Esophagus (tissue), 2 donors: ENCODE measurements around the gene DCST1. TPM values are rescaled to one million over a fixed set of nuclear protein-coding genes. Genes with fewer than 3 reads are reported as not detected.
"Not testable (repeated sequence)": the region's sequence is repeated elsewhere in the genome, so short reads cannot be mapped to it uniquely, and the experiment has no call there.

Experiments
- H3K27ac ChIP-seq, 2 donors: one replicate each; pipeline ENCODE4 v1.5.1; 2013; ENCODE audit warnings: low read depth in 2 of 2, mild to moderate bottlenecking in 2 of 2, inconsistent platforms in 1 of 2, low read length in 1 of 2, moderate library complexity in 1 of 2
- H3K27me3 ChIP-seq, 2 donors: one replicate each; pipeline ENCODE4 v1.6.1; 2013; ENCODE audit warnings: low read length in 2 of 2, control low read depth in 1 of 2, mild to moderate bottlenecking in 1 of 2; ENCODE audit not compliant: insufficient read depth in 2 of 2, control insufficient read depth in 1 of 2
- H3K36me3 ChIP-seq, 2 donors: one replicate each; pipeline ENCODE4 v1.6.1; 2013; ENCODE audit warnings: low read length in 1 of 2; ENCODE audit not compliant: control insufficient read depth in 2 of 2, insufficient read depth in 2 of 2
- H3K4me1 ChIP-seq, 2 donors: one replicate each; pipeline ENCODE4 v1.6.1; 2013; ENCODE audit warnings: low read length in 1 of 2; ENCODE audit not compliant: control insufficient read depth in 2 of 2, insufficient read depth in 2 of 2
- H3K4me3 ChIP-seq, 2 donors: one replicate each; pipeline ENCODE4 v1.5.1; 2013; ENCODE audit warnings: low read length in 2 of 2, mild to moderate bottlenecking in 2 of 2, low read depth in 1 of 2, moderate library complexity in 1 of 2
- H3K9me3 ChIP-seq, 2 donors: one replicate each; pipeline ENCODE4 v1.6.1; 2013; ENCODE audit warnings: mild to moderate bottlenecking in 2 of 2, low read depth in 1 of 2, low read length in 1 of 2, moderate library complexity in 1 of 2; ENCODE audit not compliant: control insufficient read depth in 2 of 2, insufficient read depth in 1 of 2
- WGBS, 2 donors: extraction: QIAGEN DNeasy Blood & Tissue Kit; methylation state at CpG; one replicate each; pipeline ENCODE4 v1.1.7; 2013; 5-methylcytosine and 5-hydroxymethylcytosine counted together
- polyA plus RNA-seq, 2 donors: library from polyadenylated mRNA; stranded (reverse); fragments of 200-250 nt; gene quantifications; one replicate each; pipeline ENCODE4 v1.2.3, GENCODE V29; 2013
- donor health status: healthy with polysubstance abuse.
- donor health status: Bipolar disorder and iron deficiency.

Gene DCST1, protein sequence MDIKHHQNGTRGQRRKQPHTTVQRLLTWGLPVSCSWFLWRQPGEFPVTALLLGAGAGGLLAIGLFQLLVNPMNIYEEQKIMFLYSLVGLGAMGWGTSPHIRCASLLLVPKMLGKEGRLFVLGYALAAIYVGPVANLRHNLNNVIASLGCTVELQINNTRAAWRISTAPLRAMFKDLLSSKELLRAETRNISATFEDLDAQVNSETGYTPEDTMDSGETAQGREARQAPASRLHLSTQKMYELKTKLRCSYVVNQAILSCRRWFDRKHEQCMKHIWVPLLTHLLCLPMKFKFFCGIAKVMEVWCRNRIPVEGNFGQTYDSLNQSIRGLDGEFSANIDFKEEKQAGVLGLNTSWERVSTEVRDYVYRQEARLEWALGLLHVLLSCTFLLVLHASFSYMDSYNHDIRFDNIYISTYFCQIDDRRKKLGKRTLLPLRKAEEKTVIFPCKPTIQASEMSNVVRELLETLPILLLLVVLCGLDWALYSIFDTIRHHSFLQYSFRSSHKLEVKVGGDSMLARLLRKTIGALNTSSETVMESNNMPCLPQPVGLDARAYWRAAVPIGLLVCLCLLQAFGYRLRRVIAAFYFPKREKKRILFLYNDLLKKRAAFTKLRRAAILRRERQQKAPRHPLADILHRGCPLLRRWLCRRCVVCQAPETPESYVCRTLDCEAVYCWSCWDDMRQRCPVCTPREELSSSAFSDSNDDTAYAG
- polyA plus RNA-seq: under 1 TPM; 0.14 to 0.29 TPM

- no peaks in the 10 kb centered on the region for H3K36me3 ChIP-seq
- WGBS, 2 donors: 93 to 94% methylated on average over 9 of the region's 9 CpGs
- H3K4me1 ChIP-seq: peaks cover 0 to 23% of the 10 kb centered on the region in 2 donors
- H3K9me3 ChIP-seq: no peaks in the 10 kb centered on the region
- H3K4me3 ChIP-seq: no peak within 1 kb of the TSS
- no peaks in the 10 kb centered on the region for H3K27me3 ChIP-seq
- no peak within 1 kb of the TSS for H3K27ac ChIP-seq
Observed at GRCh38 chr1:155033524-155033923, at the start of gene DCST1, which contains the start of gene DCST2. TSS of gene DCST1 (plus strand) at chr1:155033824. CDS start at chr1:155034037, 213 bp downstream. TSS of gene DCST2 (minus strand) at chr1:155033781. CDS start at chr1:155033701, 80 bp downstream.

- not testable (repeated sequence) for H3K9me3 ChIP-seq, H3K27ac ChIP-seq, H3K4me3 ChIP-seq, H3K4me1 ChIP-seq, H3K27me3 ChIP-seq
- WGBS, 2 donors: 85 to 90% methylated on average over 4 of the region's 4 CpGs
- peaks cover 8 to 28% of the 10 kb centered on the region in 2 donors for H3K36me3 ChIP-seq
Observed at GRCh38 chr1:154986736-154987135, 46.9 kb upstream of the DCST1 start.

DNA sequence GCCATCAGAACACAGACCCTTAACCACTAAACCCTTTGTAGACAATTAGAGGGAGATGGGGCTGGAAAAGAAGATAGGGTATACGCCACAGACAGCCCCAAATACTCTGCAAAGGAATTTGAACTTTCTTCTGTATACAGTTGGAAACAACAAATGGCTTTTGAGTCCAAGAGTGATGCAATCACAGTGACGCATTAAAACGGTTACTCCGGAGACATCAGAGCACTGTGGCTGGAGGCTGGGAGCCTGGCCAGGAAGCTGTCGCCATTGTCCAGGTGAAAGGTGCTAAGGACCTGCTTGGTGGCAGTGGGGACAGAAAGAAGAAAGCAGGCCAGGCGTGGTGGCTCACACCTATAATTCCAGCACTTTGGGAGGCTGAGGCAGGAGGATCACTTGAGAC, 46.3 kb upstream of the DCST1 start:
- H3K27ac ChIP-seq: no peak overlapping the region
- no peak overlapping the region for H3K4me3 ChIP-seq
- WGBS, 2 donors: 70 to 71% methylated on average over 6 of the region's 6 CpGs
- no peaks in the 10 kb centered on the region for H3K9me3 ChIP-seq
- peaks cover 8 to 28% of the 10 kb centered on the region in 2 donors for H3K36me3 ChIP-seq
- H3K27me3 ChIP-seq: no peaks in the 10 kb centered on the region
- H3K4me1 ChIP-seq: peaks cover 2% of the 10 kb centered on the region in 2 donors

DNA sequence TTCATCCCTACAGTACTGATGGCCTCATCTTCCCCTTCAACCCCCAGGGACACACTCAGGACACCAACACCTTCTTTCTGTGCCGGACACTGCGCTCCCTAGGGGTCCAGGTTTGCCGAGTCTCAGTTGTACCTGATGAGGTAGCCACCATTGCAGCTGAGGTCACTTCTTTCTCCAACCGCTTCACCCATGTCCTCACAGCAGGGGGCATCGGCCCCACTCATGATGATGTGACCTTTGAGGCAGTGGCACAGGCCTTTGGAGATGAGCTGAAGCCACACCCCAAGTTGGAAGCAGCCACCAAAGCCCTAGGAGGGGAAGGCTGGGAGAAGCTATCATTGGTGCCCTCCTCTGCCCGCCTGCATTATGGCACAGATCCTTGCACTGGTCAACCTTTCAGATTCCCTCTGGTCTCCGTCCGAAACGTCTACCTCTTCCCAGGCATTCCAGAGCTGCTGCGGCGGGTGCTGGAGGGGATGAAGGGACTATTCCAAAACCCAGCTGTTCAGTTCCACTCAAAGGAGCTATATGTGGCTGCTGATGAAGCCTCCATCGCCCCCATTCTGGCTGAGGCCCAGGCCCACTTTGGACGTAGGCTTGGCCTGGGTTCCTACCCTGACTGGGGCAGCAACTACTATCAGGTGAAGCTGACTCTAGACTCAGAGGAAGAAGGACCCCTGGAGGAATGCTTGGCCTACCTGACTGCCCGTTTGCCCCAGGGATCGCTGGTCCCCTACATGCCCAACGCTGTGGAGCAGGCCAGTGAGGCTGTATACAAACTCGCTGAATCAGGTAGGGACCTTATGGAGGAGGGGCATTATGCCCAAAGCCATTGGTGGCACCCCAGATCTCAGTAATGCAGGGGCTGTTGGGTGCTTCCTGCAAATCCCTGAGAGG, 45.3 kb upstream of the DCST1 start:
- Histone ChIP-seq H3K27ac (no peak overlapping the region), H3K9me3 (no peaks in the 10 kb centered on the region), H3K27me3 (no peaks in the 10 kb centered on the region), H3K36me3 (peaks cover 8 to 28% of the 10 kb centered on the region in 2 donors), H3K4me1 (peaks cover 2% of the 10 kb centered on the region in 2 donors), H3K4me3 (no peak overlapping the region)
- WGBS, 2 donors: 84 to 86% methylated on average over 17 of the region's 17 CpGs

DNA sequence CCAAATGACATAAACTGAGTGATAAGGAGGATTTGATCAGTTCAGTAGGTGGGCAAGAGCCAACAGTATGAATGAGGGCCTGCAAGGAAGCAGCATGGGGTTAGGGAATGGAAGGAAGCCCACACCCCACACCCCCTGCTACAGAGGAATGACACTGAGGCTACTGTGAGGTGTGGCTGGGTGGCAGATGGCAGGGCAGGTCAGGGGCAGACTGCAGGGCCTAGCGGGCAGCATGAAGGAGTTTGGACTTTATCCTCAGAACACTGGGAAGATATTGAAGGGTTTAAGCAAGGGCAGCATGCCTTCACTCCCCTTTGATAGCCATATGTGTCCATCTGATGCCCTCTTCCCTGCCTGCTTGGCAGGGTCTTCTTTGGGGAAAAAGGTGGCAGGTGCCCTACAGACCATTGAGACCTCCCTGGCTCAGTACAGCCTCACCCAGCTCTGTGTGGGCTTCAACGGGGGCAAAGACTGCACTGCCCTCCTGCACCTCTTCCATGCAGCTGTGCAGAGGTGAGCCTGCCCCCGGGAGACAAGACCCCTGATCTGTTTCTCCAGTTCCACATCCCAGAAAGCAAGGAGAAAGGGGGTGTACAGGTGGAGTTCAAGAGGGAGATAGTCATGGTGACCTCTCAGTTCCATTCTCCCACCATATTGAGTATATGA, 44.3 kb upstream of the DCST1 start:
- H3K36me3 ChIP-seq: peaks cover 8 to 28% of the 10 kb centered on the region in 2 donors
- H3K27ac ChIP-seq: no peak overlapping the region
- 84 to 90% methylated on average over 3 of the region's 3 CpGs for WGBS, 2 donors
- H3K9me3 ChIP-seq: no peaks in the 10 kb centered on the region
- H3K27me3 ChIP-seq: no peaks in the 10 kb centered on the region
- H3K4me1 ChIP-seq: peaks cover 2% of the 10 kb centered on the region in 2 donors
- no peak overlapping the region for H3K4me3 ChIP-seq

DNA sequence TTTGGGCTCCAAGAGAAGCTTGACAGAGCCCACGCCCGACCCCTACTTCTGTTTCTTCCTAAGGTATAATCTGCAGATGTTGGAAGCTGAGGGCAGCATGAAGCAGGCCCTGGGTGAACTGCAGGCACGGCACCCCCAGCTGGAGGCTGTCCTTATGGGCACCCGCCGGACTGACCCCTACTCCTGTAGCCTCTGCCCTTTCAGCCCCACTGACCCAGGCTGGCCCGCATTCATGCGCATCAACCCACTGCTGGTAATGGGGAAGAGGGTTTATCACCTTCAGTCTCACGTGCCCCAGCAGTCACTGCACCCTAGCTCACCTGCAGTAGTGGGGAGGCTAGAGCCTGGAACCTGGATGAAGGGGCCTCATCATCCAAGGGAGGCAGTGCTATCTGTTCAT, 43.3 kb upstream of the DCST1 start:
- no peaks in the 10 kb centered on the region for H3K27me3 ChIP-seq
- H3K9me3 ChIP-seq: no peaks in the 10 kb centered on the region
- WGBS, 2 donors: 91 to 92% methylated on average over 8 of the region's 8 CpGs
- H3K36me3 ChIP-seq: peaks cover 8 to 28% of the 10 kb centered on the region in 2 donors
- H3K4me1 ChIP-seq: peaks cover 2% of the 10 kb centered on the region in 2 donors
- H3K27ac ChIP-seq: no peak overlapping the region
- no peak overlapping the region for H3K4me3 ChIP-seq

- Histone ChIP-seq H3K9me3 (no peaks in the 10 kb centered on the region), H3K27me3 (no peaks in the 10 kb centered on the region), H3K4me3 (no peak overlapping the region), H3K4me1 (peaks cover 2% of the 10 kb centered on the region in 2 donors), H3K27ac (no peak overlapping the region), H3K36me3 (peaks cover 8 to 23% of the 10 kb centered on the region in 2 donors)
- 82 to 84% methylated on average over 14 of the region's 14 CpGs for WGBS, 2 donors
Observed at GRCh38 chr1:154992721-154993571, 40.7 kb upstream of the DCST1 start.

- WGBS, 2 donors: 76 to 79% methylated on average over 8 of the region's 8 CpGs
- no peaks in the 10 kb centered on the region for H3K9me3 ChIP-seq
Observed at GRCh38 chr1:154993572-154994268, 39.9 kb upstream of the DCST1 start, which contains the start of gene LENEP. TSS of gene LENEP (plus strand) at chr1:154993586. CDS start at chr1:154993608, 22 bp downstream.

More at GRCh38 chr1:154993572-154994268, 39.9 kb upstream of the DCST1 start, which contains the start of gene LENEP:
- Histone ChIP-seq H3K36me3 (peaks cover 6 to 15% of the 10 kb centered on the region in 2 donors), H3K27ac (peak within 1 kb of the TSS in 1 of 2 donors; percentile 27), H3K27me3 (no peaks in the 10 kb centered on the region), H3K4me1 (peaks cover 0 to 2% of the 10 kb centered on the region in 2 donors), H3K4me3 (no peak within 1 kb of the TSS)
